Upper lobe of left lung (tissue), 6 donors: ENCODE data around the gene ACD. TPM values are rescaled to one million over a fixed set of nuclear protein-coding genes. Genes with fewer than 3 reads are reported as not detected.

Experiments
- ATAC-seq, 2 donors: fragments of 200-7000 bp; cut with Tn5 transposase; one replicate each; pipeline ENCODE4 v1.9.1; 2022; ENCODE audit warnings: mild to moderate bottlenecking in 2 of 2, moderate library complexity in 2 of 2; ENCODE audit not compliant: low FRiP score in 2 of 2
- DNase-seq, 2 donors: peaks; one replicate each; pipeline ENCODE4 v3.0.0-alpha.2; 2019 to 2020
- H3K27ac ChIP-seq, 4 donors: fragments of 200-600 bp; sonication (generic); one replicate each; pipeline ENCODE4 v1.5.1; 2016 to 2019
- H3K27me3 ChIP-seq, 4 donors: fragments of 200-600 bp; sonication (generic); one replicate each; pipeline ENCODE4 v1.5.1; 2017 to 2019
- H3K36me3 ChIP-seq, 4 donors: fragments of 200-600 bp; sonication (generic); one replicate each; pipeline ENCODE4 v1.5.1; 2016 to 2019
- H3K4me1 ChIP-seq, 4 donors: fragments of 200-600 bp; sonication (generic); one replicate each; pipeline ENCODE4 v1.5.1; 2018 to 2019
- H3K4me3 ChIP-seq, 4 donors: fragments of 200-600 bp; sonication (generic); one replicate each; pipeline ENCODE4 v1.5.1; 2017 to 2019; ENCODE audit warnings: mild to moderate bottlenecking in 2 of 4, moderate library complexity in 1 of 4
- H3K9me3 ChIP-seq, 4 donors: fragments of 200-600 bp; sonication (generic); one replicate each; pipeline ENCODE4 v1.5.1; 2018 to 2019
- EP300 ChIP-seq, 4 donors: sonication (generic); formaldehyde crosslinking; IDR thresholded peaks; one replicate each; pipeline ENCODE4 v1.5.1; 2017; ENCODE audit warnings: antibody characterized with exemption in 4 of 4, control low read depth in 2 of 4
- POLR2A ChIP-seq, 4 donors: fragments of 450-650 bp; IDR thresholded peaks; one replicate each; pipeline ENCODE4 v1.5.1; 2016 to 2017; ENCODE audit warnings: antibody characterized with exemption in 4 of 4, mild to moderate bottlenecking in 2 of 4
- POLR2AphosphoS5 ChIP-seq, 2 donors: sonication (generic); formaldehyde crosslinking; IDR thresholded peaks; one replicate each; pipeline ENCODE4 v1.5.1; 2017; ENCODE audit warnings: antibody characterized with exemption in 2 of 2
- whole genome bisulfite sequencing, 2 donors: methylation state at CpG; one replicate each; pipeline ENCODE4 v1.1.5; 2017 to 2018; 5-methylcytosine and 5-hydroxymethylcytosine counted together
- total RNA-seq, 6 donors: library from RNA; depleted of rRNA in 4 of 6; stranded (reverse); fragments of >200 nt in 4 of 6; gene quantifications; one replicate each; pipeline versions ENCODE4 v1.1.0 to v1.2.1, GENCODE V29; 2016 to 2021
- TF ChIP-seq, protein P1 (sequence below), 6 experiments: fragments of 450-650 bp in 4 of 6; fragments of 200-600 bp in 2 of 6; sonication (generic) in 2 of 6; IDR thresholded peaks; one replicate each; pipeline ENCODE4 v1.5.1; 2016 to 2019; ENCODE audit warnings: antibody characterized with exemption in 6 of 6
- donor health status: DM: no; HTN: no; CAD: no; lungs with moderate emphysema.
- donor health status: DM: no; HTN: yes; CAD: no; lungs with severe emphysema.

The ACD gene
- 10 to 100 TPM; 15.8 to 25.1 (median 18.8) TPM for total RNA-seq

DNA sequence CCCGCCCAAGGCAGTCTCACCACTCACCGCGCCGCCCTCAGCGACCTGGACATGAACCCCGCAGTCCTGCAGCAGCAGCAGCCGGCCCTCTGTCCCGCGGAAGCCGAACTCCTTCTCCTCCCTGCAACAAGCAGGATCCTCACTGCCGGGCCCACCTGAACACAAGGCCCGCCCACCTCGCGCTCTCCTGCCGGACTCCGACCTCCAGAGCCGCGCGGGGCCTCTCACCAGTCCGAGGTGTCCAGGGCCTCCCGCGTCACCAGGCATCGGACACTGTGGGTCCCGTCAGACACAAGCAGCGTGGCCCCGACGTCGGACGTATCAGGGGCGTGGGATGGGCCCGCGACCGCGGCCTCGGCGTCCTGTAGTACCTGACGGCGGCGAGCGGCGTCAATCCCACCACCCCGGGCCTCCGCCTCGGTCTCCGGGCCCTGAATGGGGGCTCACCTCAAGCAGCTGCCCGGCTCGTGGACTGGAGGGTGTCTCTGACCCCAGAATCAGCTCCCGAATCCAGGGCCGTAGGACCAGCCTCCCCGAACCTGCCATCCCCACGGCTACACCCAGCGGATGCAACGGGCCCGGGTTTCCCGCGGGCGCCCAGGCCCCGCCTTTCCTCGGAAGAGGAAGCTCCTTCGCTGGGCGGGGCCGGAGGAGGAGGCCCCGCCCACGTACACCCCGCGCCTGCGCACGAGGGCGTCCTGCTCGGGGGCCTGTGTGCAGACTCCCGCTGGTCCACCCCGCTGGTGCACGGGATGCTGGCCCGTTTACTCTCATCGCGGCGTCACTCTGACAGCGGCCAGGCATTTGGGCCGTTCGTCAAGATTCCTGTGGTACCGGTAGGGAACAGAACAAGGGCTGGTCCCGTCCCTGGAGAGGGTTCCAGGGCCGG lies at the start of gene ACD:
TSS of gene ACD (minus strand) at position 586 of the 889 bp plus-strand sequence. CDS start at position 546, 40 bp downstream.
- Histone ChIP-seq H3K27ac (peak within 1 kb of the TSS; percentile 86 to 92 (median 90)), H3K9me3 (no peaks in the 10 kb centered on the region), H3K36me3 (peaks cover 0 to 31% (median 23%) of the 10 kb centered on the region in 4 donors), H3K4me1 (peaks cover 16 to 25% (median 17%) of the 10 kb centered on the region in 4 donors), H3K4me3 (peak within 1 kb of the TSS; percentile 76 to 90 (median 88)), H3K27me3 (no peaks in the 10 kb centered on the region)
- peak in 3 of 4 donors; percentile 43 to 91 (median 64) for TF ChIP-seq POLR2A (IDR thresholded peaks at IDR 0.05)
- TF ChIP-seq, protein P1, sequence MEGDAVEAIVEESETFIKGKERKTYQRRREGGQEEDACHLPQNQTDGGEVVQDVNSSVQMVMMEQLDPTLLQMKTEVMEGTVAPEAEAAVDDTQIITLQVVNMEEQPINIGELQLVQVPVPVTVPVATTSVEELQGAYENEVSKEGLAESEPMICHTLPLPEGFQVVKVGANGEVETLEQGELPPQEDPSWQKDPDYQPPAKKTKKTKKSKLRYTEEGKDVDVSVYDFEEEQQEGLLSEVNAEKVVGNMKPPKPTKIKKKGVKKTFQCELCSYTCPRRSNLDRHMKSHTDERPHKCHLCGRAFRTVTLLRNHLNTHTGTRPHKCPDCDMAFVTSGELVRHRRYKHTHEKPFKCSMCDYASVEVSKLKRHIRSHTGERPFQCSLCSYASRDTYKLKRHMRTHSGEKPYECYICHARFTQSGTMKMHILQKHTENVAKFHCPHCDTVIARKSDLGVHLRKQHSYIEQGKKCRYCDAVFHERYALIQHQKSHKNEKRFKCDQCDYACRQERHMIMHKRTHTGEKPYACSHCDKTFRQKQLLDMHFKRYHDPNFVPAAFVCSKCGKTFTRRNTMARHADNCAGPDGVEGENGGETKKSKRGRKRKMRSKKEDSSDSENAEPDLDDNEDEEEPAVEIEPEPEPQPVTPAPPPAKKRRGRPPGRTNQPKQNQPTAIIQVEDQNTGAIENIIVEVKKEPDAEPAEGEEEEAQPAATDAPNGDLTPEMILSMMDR (IDR thresholded peaks at IDR 0.05), result no peak
- peak; percentile 76 to 86 for TF ChIP-seq POLR2AphosphoS5 (IDR thresholded peaks at IDR 0.05)
- no peak for TF ChIP-seq EP300 (IDR thresholded peaks at IDR 0.05)
- ATAC-seq (peak; percentile 95 to 96), DNase-seq (peak; percentile 91 to 99)
- WGBS, 2 donors, result 0% methylated on average over 1 to 53 of the region's 83 CpGs

DNA sequence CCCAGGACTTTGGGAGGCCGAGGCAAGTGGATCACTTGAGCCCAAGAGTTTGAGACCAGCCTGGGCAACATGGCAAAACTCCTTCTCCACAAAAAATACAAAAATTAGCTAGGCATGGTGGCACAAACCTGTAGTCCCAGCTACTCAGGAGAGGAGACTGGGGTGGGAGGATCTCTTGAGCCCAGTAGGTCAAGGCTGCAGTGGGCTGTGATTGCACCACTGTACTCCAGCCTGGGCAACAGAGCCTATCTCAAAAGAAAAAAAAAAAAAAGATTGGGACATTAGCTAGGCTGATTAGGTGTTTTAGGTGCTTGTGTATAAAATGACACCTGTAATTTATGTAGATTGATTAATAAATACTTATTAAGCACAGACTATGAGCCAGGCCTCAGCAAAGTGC lies 49.0 kb upstream of the ACD start:
- H3K36me3 ChIP-seq, result no peaks in the 10 kb centered on the region
- ATAC-seq (no peak), DNase-seq (no peak)
- H3K4me3 ChIP-seq, result no peak overlapping the region
- H3K4me1 ChIP-seq, result peaks cover 4 to 8% (median 6%) of the 10 kb centered on the region in 4 donors
- H3K9me3 ChIP-seq, result no peaks in the 10 kb centered on the region
- WGBS, 2 donors, result 75 to 92% methylated on average over 1 of the region's 1 CpG
- H3K27ac ChIP-seq, result no peak overlapping the region
- TF ChIP-seq POLR2AphosphoS5 (IDR thresholded peaks at IDR 0.05), result no peak
- H3K27me3 ChIP-seq, result no peaks in the 10 kb centered on the region

DNA sequence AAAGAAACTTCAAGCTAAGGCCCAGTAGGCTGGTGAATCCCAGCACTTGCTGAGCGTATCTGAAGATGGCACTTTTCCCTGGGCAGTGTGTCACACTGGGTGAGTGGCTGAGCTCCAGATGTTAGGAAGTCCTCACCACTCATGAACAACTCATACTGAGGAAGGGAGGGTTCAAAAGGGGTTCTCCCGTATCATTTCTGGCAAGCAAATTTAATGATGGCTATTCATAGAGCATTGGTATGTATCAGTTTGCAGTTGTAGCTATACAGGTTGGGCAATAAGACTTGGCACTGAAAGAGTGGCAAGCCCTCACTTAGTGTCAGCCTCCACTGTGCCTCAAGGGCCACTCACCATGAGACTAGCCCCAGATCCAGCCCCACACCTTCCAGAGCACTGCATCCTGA lies 48.3 kb upstream of the ACD start:
- no peak overlapping the region for H3K4me3 ChIP-seq
- no peak for TF ChIP-seq POLR2A (IDR thresholded peaks at IDR 0.05)
- TF ChIP-seq EP300 (IDR thresholded peaks at IDR 0.05), result no peak
- TF ChIP-seq, protein P1 (IDR thresholded peaks at IDR 0.05), result no peak
- no peak for TF ChIP-seq POLR2AphosphoS5 (IDR thresholded peaks at IDR 0.05)

DNA sequence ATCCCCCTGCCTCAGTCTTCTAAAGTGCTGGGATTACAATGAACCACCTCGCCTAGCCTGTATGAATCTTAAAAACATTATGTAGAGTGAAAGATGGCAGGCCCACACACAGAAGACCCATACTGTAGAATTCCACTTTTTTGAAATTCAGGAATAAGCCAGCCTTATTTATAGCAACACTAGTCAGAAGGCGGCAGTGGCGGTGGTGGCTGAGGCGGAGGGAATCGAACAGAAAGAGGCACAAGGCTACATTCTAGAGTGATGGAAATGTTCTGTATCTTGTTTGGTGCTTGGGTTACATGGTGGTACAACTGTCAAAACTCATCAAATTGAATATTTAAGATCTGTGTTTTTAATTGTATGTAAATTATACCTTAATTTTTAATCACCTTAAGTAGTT lies 47.7 kb upstream of the ACD start:
- Histone ChIP-seq H3K9me3 (no peaks in the 10 kb centered on the region), H3K36me3 (no peaks in the 10 kb centered on the region), H3K27ac (no peak overlapping the region), H3K4me1 (peaks cover 0 to 7% (median 4%) of the 10 kb centered on the region in 4 donors), H3K27me3 (no peaks in the 10 kb centered on the region), H3K4me3 (no peak overlapping the region)
- WGBS, 2 donors, result 96 to 99% methylated on average over 5 of the region's 5 CpGs
- DNase-seq (no peak), ATAC-seq (no peak)
- TF ChIP-seq EP300 (IDR thresholded peaks at IDR 0.05) (no peak), POLR2A (IDR thresholded peaks at IDR 0.05) (no peak), POLR2AphosphoS5 (IDR thresholded peaks at IDR 0.05) (no peak)
- TF ChIP-seq, protein P1 (IDR thresholded peaks at IDR 0.05), result no peak

More for the DNA sequence above, 48.3 kb upstream of the ACD start:
- WGBS, 2 donors, result 72 to 80% methylated on average over 1 to 2 of the region's 2 CpGs
- peak in 1 of 2 donors; percentile 30 for DNase-seq
- Histone ChIP-seq H3K36me3 (no peaks in the 10 kb centered on the region), H3K27ac (no peak overlapping the region), H3K27me3 (no peaks in the 10 kb centered on the region), H3K9me3 (no peaks in the 10 kb centered on the region), H3K4me1 (peaks cover 0 to 7% (median 2%) of the 10 kb centered on the region in 4 donors)
- peak in 1 of 2 donors; percentile 34 for ATAC-seq

DNA sequence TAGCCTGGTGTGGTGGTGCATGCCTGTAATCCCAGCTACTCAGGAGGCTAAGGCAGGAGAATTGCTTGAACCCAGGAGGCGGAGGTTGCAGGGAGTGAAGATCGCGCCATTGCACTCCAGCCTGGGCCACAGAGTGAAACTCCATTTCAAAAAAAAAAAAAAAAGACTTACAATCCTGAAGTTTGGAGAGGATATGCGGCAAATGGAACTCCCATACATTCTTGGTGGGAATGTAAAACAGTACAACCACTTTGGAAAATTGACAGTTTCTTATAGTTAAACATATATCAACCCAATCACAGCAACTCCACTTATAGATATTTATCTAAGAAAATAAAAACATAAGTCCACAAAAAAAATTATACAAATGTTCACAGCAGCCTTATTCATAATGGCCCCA lies 47.1 kb upstream of the ACD start:
- TF ChIP-seq, protein P1 (IDR thresholded peaks at IDR 0.05), result no peak
- TF ChIP-seq POLR2AphosphoS5 (IDR thresholded peaks at IDR 0.05) (no peak), POLR2A (IDR thresholded peaks at IDR 0.05) (no peak), EP300 (IDR thresholded peaks at IDR 0.05) (no peak)
- Histone ChIP-seq H3K27me3 (no peaks in the 10 kb centered on the region), H3K4me3 (no peak overlapping the region), H3K27ac (no peak overlapping the region), H3K9me3 (no peaks in the 10 kb centered on the region), H3K4me1 (peaks cover 0 to 7% (median 4%) of the 10 kb centered on the region in 4 donors), H3K36me3 (no peaks in the 10 kb centered on the region)
- WGBS, 2 donors, result 96 to 98% methylated on average over 4 of the region's 4 CpGs
- ATAC-seq (no peak), DNase-seq (no peak)
